GM12878 (cell line): ENCODE data around the gene SRC. TPM values are rescaled to one million over a fixed set of nuclear protein-coding genes. Genes with fewer than 3 reads are reported as not detected.

Source experiments
- ATAC-seq: fragments of 200-7000 bp; cut with Tn5 transposase; 3 replicates; pipeline ENCODE4 v1.9.1; 2020; ENCODE audit warnings: mild to moderate bottlenecking, moderate library complexity
- BruUV-seq: library from RNA; stranded (reverse); fragments of 400-500 nt; replicated peaks from 2 replicates; lab custom pipeline; 2021; lab: Mats Ljungman, UMichigan
- CTCF ChIA-PET: fragments of 300-600 bp; sonication (Branson Sonifier 250); formaldehyde crosslinking; extraction: SDS; loops from one replicate; lab custom pipeline; 2021; ENCODE audit warnings: inconsistent platforms; lab: Yijun Ruan, JAX
- POLR2A ChIA-PET: fragments of 350-600 bp; formaldehyde crosslinking; extraction: SDS; loops from one replicate; lab custom pipeline; 2021; ENCODE audit warnings: inconsistent platforms; lab: Charles Lee
- RAD21 ChIA-PET: fragments of 300-600 bp; sonication (Branson Sonifier 250); formaldehyde crosslinking; loops from one replicate; lab custom pipeline; 2023; ENCODE audit warnings: antibody characterized with exemption; ENCODE audit not compliant: unreplicated experiment; lab: Charles Lee
- SMC1A ChIA-PET: fragments of 300-600 bp; sonication (Branson Sonifier 250); formaldehyde crosslinking; loops from one replicate; lab custom pipeline; 2023; ENCODE audit not compliant: unreplicated experiment, uncharacterized antibody; lab: Charles Lee
- DNase-seq: peaks from one replicate; pipeline ENCODE4 v3.0.0-alpha.2; 2011; ENCODE audit warnings: low read depth, low spot score
- FAIRE-seq: peaks from 3 replicates; lab custom pipeline; 2011; peaks lifted over from hg19 to GRCh38; lab: Jason Lieb, UNC
- H2AFZ ChIP-seq: 2 replicates; pipeline ENCODE4 v1.6.0; 2011; ENCODE audit warnings: low read depth, low read length, control low read depth; ENCODE audit not compliant: control insufficient read depth
- H3K27ac ChIP-seq: 2 replicates; pipeline ENCODE4 v1.5.1; 2011; ENCODE audit warnings: control low read depth; ENCODE audit not compliant: control insufficient read depth, insufficient read depth
- H3K27me3 ChIP-seq, 2 experiments: replicated peaks in 1 of 2; 2 replicates each; pipeline versions ENCODE4 v1.6.0 to v1.6.1; 2011; ENCODE audit warnings: low read length in 1 of 2; ENCODE audit not compliant: control insufficient read depth in 2 of 2, insufficient read depth in 2 of 2
- H3K36me3 ChIP-seq, 2 experiments: 2 replicates each; pipeline ENCODE4 v1.5.1; 2011; ENCODE audit warnings: low read length in 1 of 2; ENCODE audit not compliant: control insufficient read depth in 2 of 2, insufficient read depth in 2 of 2
- H3K4me1 ChIP-seq: 2 replicates; pipeline ENCODE4 v1.6.1; 2011; ENCODE audit warnings: mild to moderate bottlenecking, low read length, moderate library complexity, mixed read lengths; ENCODE audit not compliant: control insufficient read depth, insufficient read depth
- H3K4me2 ChIP-seq: 2 replicates; pipeline ENCODE4 v1.6.0; 2011; ENCODE audit warnings: control low read depth; ENCODE audit not compliant: control insufficient read depth, insufficient read depth
- H3K4me3 ChIP-seq: fragments of 200-600 bp; sonication (generic); 2 replicates; pipeline ENCODE4 v1.5.1; 2016
- H3K79me2 ChIP-seq: 2 replicates; pipeline ENCODE4 v1.6.0; 2011; ENCODE audit warnings: low read length; ENCODE audit not compliant: control insufficient read depth, insufficient read depth
- H3K9ac ChIP-seq: 2 replicates; pipeline ENCODE4 v1.8.0; 2011; ENCODE audit warnings: low read length, control low read depth, mixed read lengths; ENCODE audit not compliant: control insufficient read depth, insufficient read depth
- H3K9me3 ChIP-seq: replicated peaks from 3 replicates; pipeline ENCODE4 v1.5.1; 2011; ENCODE audit warnings: mild to moderate bottlenecking, low read length; ENCODE audit not compliant: control insufficient read depth, insufficient read depth
- H4K20me1 ChIP-seq: 2 replicates; pipeline ENCODE4 v1.6.0; 2011; ENCODE audit not compliant: control insufficient read depth, insufficient read depth
- ATF3 ChIP-seq: IDR thresholded peaks from 2 replicates; pipeline ENCODE4 v1.6.1; 2011; ENCODE audit warnings: low read depth, mild to moderate bottlenecking, low read length, moderate library complexity, borderline replicate concordance; ENCODE audit errors: extremely low read depth
- ATF7 ChIP-seq: fragments of 450-650 bp; IDR thresholded peaks from 2 replicates; pipeline ENCODE4 v1.6.1; 2016; ENCODE audit warnings: low read depth, mild to moderate bottlenecking
- BHLHE40 ChIP-seq, 2 experiments: fragments of 450-650 bp in 1 of 2; IDR thresholded peaks; 2 replicates each; pipeline ENCODE4 v1.6.1; 2011 to 2017; ENCODE audit warnings: low read depth in 2 of 2, borderline replicate concordance in 1 of 2, improper control_type of control experiment in 1 of 2, low read length in 1 of 2, mild to moderate bottlenecking in 1 of 2
- IKZF2 ChIP-seq, 2 experiments: fragments of 450-650 bp; IDR thresholded peaks; 2 replicates each; pipeline ENCODE4 v1.6.1; 2017; ENCODE audit warnings: mild to moderate bottlenecking in 2 of 2, moderate library complexity in 2 of 2
- KDM1A ChIP-seq: fragments of 200-600 bp; sonication (generic); IDR thresholded peaks from 2 replicates; pipeline ENCODE4 v1.6.1; 2016; ENCODE audit warnings: borderline replicate concordance
- NFYA ChIP-seq: IDR thresholded peaks from 2 replicates; pipeline ENCODE4 v1.6.1; 2011; ENCODE audit warnings: low read depth, mild to moderate bottlenecking, low read length, improper control_type of control experiment, borderline replicate concordance
- NFYB ChIP-seq: IDR thresholded peaks from 2 replicates; pipeline ENCODE4 v1.6.1; 2011; ENCODE audit warnings: low read depth, mild to moderate bottlenecking, low read length, improper control_type of control experiment, moderate library complexity; ENCODE audit not compliant: insufficient read depth
- NR2C1 ChIP-seq: fragments of 450-650 bp; IDR thresholded peaks from 2 replicates; pipeline ENCODE4 v1.6.1; 2017; ENCODE audit warnings: antibody characterized with exemption, mild to moderate bottlenecking, moderate library complexity
- PBX3 ChIP-seq: IDR thresholded peaks from 2 replicates; pipeline ENCODE4 v1.6.1; 2011; ENCODE audit warnings: mild to moderate bottlenecking, low read depth, low read length, moderate library complexity; ENCODE audit not compliant: insufficient replicate concordance
- POLR2AphosphoS2 ChIP-seq: IDR thresholded peaks from 2 replicates; pipeline ENCODE4 v1.6.1; 2011; ENCODE audit warnings: low read depth, mild to moderate bottlenecking, low read length, improper control_type of control experiment, moderate library complexity
- POLR2AphosphoS5 ChIP-seq: IDR thresholded peaks from 2 replicates; pipeline ENCODE4 v1.6.1; 2011; ENCODE audit warnings: mild to moderate bottlenecking, low read length, inconsistent platforms
- RFX5 ChIP-seq: IDR thresholded peaks from 2 replicates; pipeline ENCODE4 v1.6.1; 2011; ENCODE audit warnings: low read depth, low read length, improper control_type of control experiment
- SIN3A ChIP-seq: IDR thresholded peaks from 2 replicates; pipeline ENCODE4 v1.6.1; 2012; ENCODE audit warnings: low read depth, low read length, improper control_type of control experiment
- SIX5 ChIP-seq: IDR thresholded peaks from 2 replicates; pipeline ENCODE4 v1.6.1; 2011; ENCODE audit warnings: mild to moderate bottlenecking, low read depth, low read length, moderate library complexity; ENCODE audit not compliant: severe bottlenecking
- ZBED1 ChIP-seq: IDR thresholded peaks from 2 replicates; pipeline ENCODE4 v1.6.1; 2016; ENCODE audit warnings: borderline replicate concordance
- ZNF687 ChIP-seq: fragments of 450-650 bp; IDR thresholded peaks from 2 replicates; pipeline ENCODE4 v1.6.1; 2017; ENCODE audit warnings: mild to moderate bottlenecking, moderate library complexity
- WGBS: methylation state at CpG from one replicate; pipeline ENCODE4 v1.1.6; 2016; ENCODE audit warnings: low lambda C conversion rate; ENCODE audit not compliant: insufficient replicate concordance, insufficient coverage; ENCODE audit errors: missing lambda C conversion rate; 5-methylcytosine and 5-hydroxymethylcytosine counted together
- in situ Hi-C: fragments of 300-500 bp; cut with MboI; formaldehyde crosslinking; loops from 9 replicates; pipeline ENCODE4 v1.14.3; 2018; ENCODE audit warnings: mixed read lengths
- intact Hi-C: fragments of 100-400 bp; cut with micrococcal nuclease; formaldehyde crosslinking; loops from one replicate; pipeline ENCODE4 v1.14.2; 2022; ENCODE audit not compliant: unreplicated experiment
- polyA plus RNA-seq, 11 experiments: library from polyadenylated mRNA; depleted of rRNA in 4 of 11; unstranded in 6 of 11; stranded (reverse) in 5 of 11; fragments of >200 nt; fragmentation: Nextera tagmentation in 4 of 11; fragmentation: Illumina TruSeq in 1 of 11; extraction: Ambion mirVana in 4 of 11; extraction: Trizol in 1 of 11; gene quantifications; 1 replicate in 1 of 11; 2 replicates in 10 of 11; pipeline versions ENCODE4 v1.2.1 to v1.2.3, GENCODE V29; 2011 to 2016; ENCODE audit warnings: inconsistent platforms in 2 of 11, missing spikeins in 2 of 11, low read depth in 1 of 11
- total RNA-seq, 4 experiments: library from RNA; depleted of rRNA in 3 of 4; stranded (reverse); fragments of >200 nt in 3 of 4; fragmentation: Illumina TruSeq in 1 of 4; extraction: Trizol in 1 of 4; gene quantifications; 2 replicates each; pipeline versions ENCODE4 v1.2.1 to v1.2.3, GENCODE V29; 2013 to 2021

Gene SRC
- total and polyA plus RNA-seq, 10 of the 15 experiments (the other 5 are each of a cell fraction or from before 2014, with no cell fraction given) = 0.60 to 71.3 (median 27.2) TPM

DNA sequence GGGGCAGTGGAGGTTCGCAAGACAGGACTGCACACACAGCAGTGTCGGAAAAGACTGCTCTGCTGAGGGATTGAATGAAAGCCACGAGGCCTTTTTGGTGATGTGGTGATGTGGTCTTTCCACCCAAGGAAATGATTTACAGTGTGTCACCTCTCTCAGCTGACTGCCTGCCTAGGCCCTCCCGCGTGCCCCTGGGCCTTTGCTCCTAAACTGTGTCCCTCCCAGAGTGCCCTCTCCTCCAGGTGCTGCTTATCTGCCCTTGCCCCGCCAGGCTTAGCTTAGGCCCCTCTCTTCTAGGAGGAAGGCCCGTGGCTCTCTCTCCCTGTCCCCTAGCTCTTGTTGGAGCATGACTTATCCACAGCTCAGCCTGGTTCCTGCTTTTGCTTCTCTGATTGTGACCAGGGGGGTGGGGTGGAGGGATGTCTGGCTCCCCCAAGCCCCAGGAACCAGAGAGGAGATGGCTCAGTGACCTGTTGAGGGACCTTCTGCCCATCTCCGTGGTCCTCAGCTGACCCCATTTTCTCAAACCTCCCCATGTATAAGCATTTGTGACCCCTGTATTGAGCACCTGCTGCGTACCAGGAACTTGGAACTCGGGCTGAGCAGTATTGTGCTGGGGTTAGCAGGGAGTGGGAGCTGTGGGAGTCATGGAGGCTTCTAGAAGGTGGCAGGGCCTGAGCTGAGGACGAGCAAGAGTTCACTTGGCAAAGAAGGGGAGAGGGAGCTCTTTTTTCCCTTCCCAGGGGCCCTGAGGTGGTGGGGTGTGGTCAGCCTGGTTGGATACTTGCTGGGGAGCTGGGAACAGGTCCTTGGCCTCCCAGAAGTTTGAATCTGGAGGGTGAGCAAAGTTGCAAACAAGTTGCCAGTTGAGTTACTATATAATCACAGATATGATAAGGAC lies 2.2 kb downstream of the SRC start:
- RAD21 ChIA-PET = interaction anchor here (0.8 to 6.6 kb wide), 10 partner anchors 9 to 187 kb away, joined by 3 to 38 read pairs (median 3); partner anchors contain the start of gene MANBAL
- Histone ChIP-seq H4K20me1 (no peaks in the 10 kb centered on the region; the same call in 1 of the 2 replicates), H3K36me3 (peaks cover 10 to 14% of the 10 kb centered on the region in 2 experiments; a peak in 3 of 4 replicates), H3K9ac (peak overlapping the region; percentile 73), H3K79me2 (peaks cover 88% of the 10 kb centered on the region), H3K4me1 (peaks cover 22% of the 10 kb centered on the region), H2AFZ (no peak overlapping the region), H3K27me3 (no peaks in the 10 kb centered on the region), H3K4me3 (peak overlapping the region; percentile 87), H3K9me3 (no peaks in the 10 kb centered on the region; the same call in 2 of the 3 replicates), H3K27ac (peak overlapping the region; percentile 90), H3K4me2 (peak overlapping the region; percentile 77)
- intact Hi-C loops = loop anchor here (2.0 kb wide), 1 partner anchor 39 kb away; no protein-coding TSS in a partner anchor
- in situ Hi-C loops = no loop called here
- ATAC-seq = peak; percentile 11
- FAIRE-seq = no peak
- POLR2A ChIA-PET = interaction anchor here (0.5 to 4.3 kb wide), 14 partner anchors 9 to 72 kb away, joined by 3 to 31 read pairs (median 4); partner anchors contain the start of gene MANBAL
- no peak for DNase-seq
- BruUV-seq = no TSS peak
- 72% methylated on average over 11 of the region's 11 CpGs for WGBS
- SMC1A ChIA-PET = interaction anchor here (0.7 to 2.3 kb wide), 13 partner anchors 9 to 78 kb away, joined by 3 to 13 read pairs (median 5); no protein-coding TSS in a partner anchor
- CTCF ChIA-PET = interaction anchor here (0.6 to 1.5 kb wide), 10 partner anchors 9 to 197 kb away, joined by 3 to 6 read pairs (median 3); no protein-coding TSS in a partner anchor
- no peak for TF ChIP-seq SIN3A
- 0 out of 2 replicates have a peak, but pooled peaks have one; percentile 9 for TF ChIP-seq POLR2AphosphoS5
- 0 out of 2 replicates have a peak, but pooled peaks have one; percentile 8 for TF ChIP-seq NFYB
- no peak for TF ChIP-seq POLR2AphosphoS2
- TF ChIP-seq ATF3 = no peak
- 0 out of 2 replicates have a peak, but pooled peaks have one; percentile 10 for TF ChIP-seq ATF7
- peak; percentile 11 to 48; a peak in 1 of 4 replicates for TF ChIP-seq BHLHE40 (IDR thresholded peaks at IDR 0.05; ENCODE audit: borderline replicate concordance in 1 of 2, low read depth in 2 of 2, low read length in 1 of 2)
- TF ChIP-seq IKZF2 (IDR thresholded peaks at IDR 0.05) = peak; percentile 11 to 23; a peak in 2 of 4 replicates
- TF ChIP-seq ZBED1 = no peak
- peak; percentile 5 for TF ChIP-seq PBX3
- TF ChIP-seq ZNF687 = peak; percentile 78
- TF ChIP-seq NFYA = no peak
- TF ChIP-seq SIX5 = no peak
- no peak for TF ChIP-seq NR2C1
- no peak for TF ChIP-seq KDM1A
- no peak for TF ChIP-seq RFX5
